Brain microvascular endothelial cell (primary cell): ENCODE measurements around the gene ZNF268.

ENCODE experiments used
- DNase-seq: peaks from one replicate; pipeline ENCODE4 v3.0.0-alpha.2; 2020
- H3K27ac ChIP-seq: fragments of 250-450 bp; sonication (Bioruptor Pico); 2 replicates; pipeline ENCODE4 v1.5.1; 2020; ENCODE audit warnings: mild to moderate bottlenecking, moderate library complexity
- H3K27me3 ChIP-seq: fragments of 250-450 bp; sonication (Bioruptor Pico); replicated peaks from 2 replicates; pipeline ENCODE4 v1.5.1; 2020; ENCODE audit warnings: mild to moderate bottlenecking
- H3K36me3 ChIP-seq: fragments of 250-450 bp; sonication (Bioruptor Pico); replicated peaks from 2 replicates; pipeline ENCODE4 v1.5.1; 2020; ENCODE audit warnings: mild to moderate bottlenecking
- H3K4me3 ChIP-seq: 2 replicates; pipeline ENCODE4 v1.5.1; 2011; ENCODE audit warnings: low read depth, mild to moderate bottlenecking, control low read depth, low read length, moderate library complexity
- CTCF ChIP-seq: IDR thresholded peaks from 2 replicates; pipeline ENCODE4 v1.5.1; 2011; ENCODE audit warnings: low read depth, mild to moderate bottlenecking, moderate library complexity, low read length, control low read depth, inconsistent platforms; ENCODE audit errors: missing control alignments
- in situ Hi-C: cut with HindIII; loops from 2 replicates; pipeline ENCODE4 v1.10.0; 2017; ENCODE audit warnings: low sequenced_read_pairs, low pct_ligation_motif_present

The ZNF268 gene

GRCh38 chr12:133174901-133175300, 6.4 kb upstream of the ZNF268 start:
- Histone ChIP-seq H3K27ac (no peak overlapping the region), H3K27me3 (no peaks in the 10 kb centered on the region), H3K36me3 (no peaks in the 10 kb centered on the region), H3K4me3 (no peak overlapping the region)
- in situ Hi-C loops, result no loop called here
- no peak for DNase-seq
- no peak for TF ChIP-seq CTCF

- no peak for DNase-seq
- no peak for TF ChIP-seq CTCF
- H3K27ac ChIP-seq, result no peak overlapping the region
- no peak overlapping the region for H3K4me3 ChIP-seq
- no peaks in the 10 kb centered on the region for H3K27me3 ChIP-seq
- H3K36me3 ChIP-seq, result peaks cover 6% of the 10 kb centered on the region
- in situ Hi-C loops, result no loop called here
Measured at GRCh38 chr12:133180669-133181068, 626 bp upstream of the ZNF268 start.

GRCh38 chr12:133190176-133190575, 8.9 kb downstream of the ZNF268 start:
- Histone ChIP-seq H3K4me3 (no peak overlapping the region), H3K27ac (no peak overlapping the region), H3K27me3 (no peaks in the 10 kb centered on the region), H3K36me3 (peaks cover 84% of the 10 kb centered on the region)
- in situ Hi-C loops, result no loop called here
- no peak for DNase-seq
- TF ChIP-seq CTCF, result no peak

- TF ChIP-seq CTCF, result no peak
- H3K36me3 ChIP-seq, result peaks cover 78% of the 10 kb centered on the region
- no peaks in the 10 kb centered on the region for H3K27me3 ChIP-seq
- no peak overlapping the region for H3K4me3 ChIP-seq
- in situ Hi-C loops, result no loop called here
- DNase-seq, result no peak
- no peak overlapping the region for H3K27ac ChIP-seq
Measured at GRCh38 chr12:133192847-133193246, 11.6 kb downstream of the ZNF268 start.

- Histone ChIP-seq H3K27ac (no peak overlapping the region), H3K36me3 (peaks cover 29% of the 10 kb centered on the region), H3K4me3 (no peak overlapping the region), H3K27me3 (no peaks in the 10 kb centered on the region)
- no peak for TF ChIP-seq CTCF
- in situ Hi-C loops, result no loop called here
- DNase-seq, result no peak
Measured at GRCh38 chr12:133201888-133202287, 20.6 kb downstream of the ZNF268 start.
